Dendritic cell treated with granulocyte-macrophage colony-stimulating factor and Interleukin-4, amounts not matched to agents 40 ng/mL and 50 ng/mL, for 4 days (primary cell): ENCODE measurements around the gene PLIN5.

ENCODE experiments used
- H3K27ac Mint-ChIP-seq: one replicate; pipeline ENCODE4 v1.8.0; 2022; ENCODE audit warnings: mild to moderate bottlenecking, mixed read lengths
- H3K27me3 Mint-ChIP-seq: one replicate; pipeline ENCODE4 v1.8.0; 2022; ENCODE audit warnings: mild to moderate bottlenecking, mixed read lengths
- H3K36me3 Mint-ChIP-seq: one replicate; pipeline ENCODE4 v1.8.0; 2022; ENCODE audit warnings: low read depth, mixed read lengths
- H3K4me1 Mint-ChIP-seq: one replicate; pipeline ENCODE4 v1.8.0; 2022; ENCODE audit warnings: low read depth, mixed read lengths
- H3K4me3 Mint-ChIP-seq: one replicate; pipeline ENCODE4 v1.8.0; 2022; ENCODE audit warnings: mild to moderate bottlenecking, moderate library complexity, mixed read lengths
- H3K9me3 Mint-ChIP-seq: one replicate; pipeline ENCODE4 v1.8.0; 2022; ENCODE audit warnings: mixed read lengths
- intact Hi-C: fragments of 100-400 bp; cut with micrococcal nuclease; formaldehyde crosslinking; loops from one replicate; pipeline ENCODE4 v1.15.0; 2022

Gene PLIN5

GRCh38 chr19:4525563-4526002 is 9.4 kb downstream of the PLIN5 start:
- intact Hi-C loops: no loop called here
- no peaks in the 10 kb centered on the region for H3K9me3 Mint-ChIP-seq

GRCh38 chr19:4524808-4525562 is 10.0 kb downstream of the PLIN5 start:
- peaks cover 12% of the 10 kb centered on the region for H3K27me3 Mint-ChIP-seq
- no peak overlapping the region for H3K27ac Mint-ChIP-seq
- peaks cover 5% of the 10 kb centered on the region for H3K4me1 Mint-ChIP-seq
- intact Hi-C loops: no loop called here
- H3K36me3 Mint-ChIP-seq: no peaks in the 10 kb centered on the region
- H3K4me3 Mint-ChIP-seq: no peak overlapping the region
- no peaks in the 10 kb centered on the region for H3K9me3 Mint-ChIP-seq

More at GRCh38 chr19:4525563-4526002, 9.4 kb downstream of the PLIN5 start:
- Mint-ChIP-seq H3K27me3 (peaks cover 12% of the 10 kb centered on the region), H3K4me1 (peaks cover 5% of the 10 kb centered on the region), H3K27ac (no peak overlapping the region), H3K36me3 (no peaks in the 10 kb centered on the region), H3K4me3 (no peak overlapping the region)

GRCh38 chr19:4523306-4524110 is 11.5 kb downstream of the PLIN5 start:
- Mint-ChIP-seq H3K4me1 (peaks cover 5% of the 10 kb centered on the region), H3K27me3 (peaks cover 14% of the 10 kb centered on the region), H3K27ac (no peak overlapping the region), H3K36me3 (no peaks in the 10 kb centered on the region), H3K9me3 (no peaks in the 10 kb centered on the region), H3K4me3 (no peak overlapping the region)
- intact Hi-C loops: no loop called here

- H3K4me1 Mint-ChIP-seq: peaks cover 5% of the 10 kb centered on the region
- H3K36me3 Mint-ChIP-seq: no peaks in the 10 kb centered on the region
- no peak overlapping the region for H3K4me3 Mint-ChIP-seq
- peaks cover 15% of the 10 kb centered on the region for H3K27me3 Mint-ChIP-seq
- intact Hi-C loops: no loop called here
- H3K9me3 Mint-ChIP-seq: no peaks in the 10 kb centered on the region
- no peak overlapping the region for H3K27ac Mint-ChIP-seq
These were observed 12.6 kb downstream of the PLIN5 start for GRCh38 chr19:4522291-4523002.

GRCh38 chr19:4521888-4522242 is 13.2 kb downstream of the PLIN5 start:
- H3K4me1 Mint-ChIP-seq: peaks cover 5% of the 10 kb centered on the region
- H3K9me3 Mint-ChIP-seq: no peaks in the 10 kb centered on the region

GRCh38 chr19:4521170-4521887 is 13.7 kb downstream of the PLIN5 start:
- Mint-ChIP-seq H3K9me3 (no peaks in the 10 kb centered on the region), H3K4me1 (peaks cover 5% of the 10 kb centered on the region), H3K36me3 (no peaks in the 10 kb centered on the region), H3K4me3 (no peak overlapping the region), H3K27me3 (peaks cover 19% of the 10 kb centered on the region), H3K27ac (no peak overlapping the region)
- intact Hi-C loops: no loop called here

More at GRCh38 chr19:4521888-4522242, 13.2 kb downstream of the PLIN5 start:
- Mint-ChIP-seq H3K36me3 (no peaks in the 10 kb centered on the region), H3K27me3 (peaks cover 17% of the 10 kb centered on the region), H3K4me3 (no peak overlapping the region), H3K27ac (no peak overlapping the region)
- intact Hi-C loops: no loop called here

GRCh38 chr19:4519521-4520277 is 15.3 kb downstream of the PLIN5 start:
- no peak overlapping the region for H3K27ac Mint-ChIP-seq
- intact Hi-C loops: no loop called here
- no peaks in the 10 kb centered on the region for H3K4me1 Mint-ChIP-seq
- H3K36me3 Mint-ChIP-seq: no peaks in the 10 kb centered on the region
- H3K4me3 Mint-ChIP-seq: no peak overlapping the region
- peaks cover 21% of the 10 kb centered on the region for H3K27me3 Mint-ChIP-seq
- no peaks in the 10 kb centered on the region for H3K9me3 Mint-ChIP-seq

- no peaks in the 10 kb centered on the region for H3K9me3 Mint-ChIP-seq
- H3K36me3 Mint-ChIP-seq: no peaks in the 10 kb centered on the region
- peaks cover 21% of the 10 kb centered on the region for H3K27me3 Mint-ChIP-seq
- no peak overlapping the region for H3K27ac Mint-ChIP-seq
- no peaks in the 10 kb centered on the region for H3K4me1 Mint-ChIP-seq
- H3K4me3 Mint-ChIP-seq: no peak overlapping the region
- intact Hi-C loops: no loop called here
These were observed 15.9 kb downstream of the PLIN5 start for GRCh38 chr19:4519172-4519496.

GRCh38 chr19:4518345-4519171 is 16.5 kb downstream of the PLIN5 start, which contains the start of gene PLIN4:
Gene PLIN4, minus strand, starts transcription at chr19:4518486. Its CDS starts 214 bp downstream, at chr19:4518272.
- Mint-ChIP-seq H3K36me3 (no peaks in the 10 kb centered on the region), H3K9me3 (no peaks in the 10 kb centered on the region), H3K4me1 (no peaks in the 10 kb centered on the region), H3K27me3 (peaks cover 24% of the 10 kb centered on the region), H3K4me3 (no peak within 1 kb of the TSS), H3K27ac (no peak within 1 kb of the TSS)
- intact Hi-C loops: no loop called here

- intact Hi-C loops: no loop called here
- H3K4me1 Mint-ChIP-seq: no peaks in the 10 kb centered on the region
- no peak overlapping the region for H3K4me3 Mint-ChIP-seq
- H3K9me3 Mint-ChIP-seq: no peaks in the 10 kb centered on the region
- H3K36me3 Mint-ChIP-seq: no peaks in the 10 kb centered on the region
- peaks cover 28% of the 10 kb centered on the region for H3K27me3 Mint-ChIP-seq
- H3K27ac Mint-ChIP-seq: no peak overlapping the region
These were observed 17.5 kb downstream of the PLIN5 start for GRCh38 chr19:4517451-4518057.

- intact Hi-C loops: no loop called here
- H3K27ac Mint-ChIP-seq: no peak overlapping the region
- H3K36me3 Mint-ChIP-seq: no peaks in the 10 kb centered on the region
- H3K27me3 Mint-ChIP-seq: peaks cover 28% of the 10 kb centered on the region
- no peak overlapping the region for H3K4me3 Mint-ChIP-seq
- no peaks in the 10 kb centered on the region for H3K4me1 Mint-ChIP-seq
- H3K9me3 Mint-ChIP-seq: no peaks in the 10 kb centered on the region
These were observed 18.1 kb downstream of the PLIN5 start for GRCh38 chr19:4516939-4517300.

- H3K9me3 Mint-ChIP-seq: no peaks in the 10 kb centered on the region
- no peaks in the 10 kb centered on the region for H3K4me1 Mint-ChIP-seq
- no peaks in the 10 kb centered on the region for H3K36me3 Mint-ChIP-seq
- intact Hi-C loops: no loop called here
- H3K4me3 Mint-ChIP-seq: no peak overlapping the region
- H3K27ac Mint-ChIP-seq: no peak overlapping the region
- H3K27me3 Mint-ChIP-seq: peaks cover 24% of the 10 kb centered on the region
These were observed 18.7 kb downstream of the PLIN5 start for GRCh38 chr19:4516199-4516938.
